ENCODE data around the gene TAF4B.
"Not testable (repeated sequence)": the region's sequence is repeated elsewhere in the genome, so short reads cannot be mapped to it uniquely, and the experiment has no call there.

The TAF4B gene

GRCh38 chr18:26255695-26256622 is 29.7 kb downstream of the TAF4B start:
- TF ChIP-seq CTCF (IDR thresholded peaks at IDR 0.05; ENCODE audit: extremely low read depth, missing control alignments) = no peak
- no peak for DNase-seq (ENCODE audit: low spot score)

GRCh38 chr18:26258711-26259110 is 32.5 kb downstream of the TAF4B start:
- DNase-seq (ENCODE audit: low spot score) = no peak
- TF ChIP-seq CTCF (IDR thresholded peaks at IDR 0.05; ENCODE audit: extremely low read depth, missing control alignments) = no peak

GRCh38 chr18:26259416-26259815 is 33.2 kb downstream of the TAF4B start:
- DNase-seq (ENCODE audit: low spot score) = not testable (repeated sequence)

- DNase-seq (ENCODE audit: low spot score) = no peak
- no peak for TF ChIP-seq CTCF (IDR thresholded peaks at IDR 0.05; ENCODE audit: extremely low read depth, missing control alignments)
Observed at GRCh38 chr18:26262156-26262555, 35.9 kb downstream of the TAF4B start.

- DNase-seq (ENCODE audit: low spot score) = no peak
- TF ChIP-seq CTCF (IDR thresholded peaks at IDR 0.05; ENCODE audit: extremely low read depth, missing control alignments) = no peak
Observed at GRCh38 chr18:26267357-26267930, 41.2 kb downstream of the TAF4B start.

GRCh38 chr18:26268454-26268853 is 42.2 kb downstream of the TAF4B start:
- TF ChIP-seq CTCF (IDR thresholded peaks at IDR 0.05; ENCODE audit: extremely low read depth, missing control alignments) = no peak
- no peak for DNase-seq (ENCODE audit: low spot score)

GRCh38 chr18:26271917-26272549 is 45.8 kb downstream of the TAF4B start:
- DNase-seq (ENCODE audit: low spot score) = no peak
- TF ChIP-seq CTCF (IDR thresholded peaks at IDR 0.05; ENCODE audit: extremely low read depth, missing control alignments) = no peak

Data from GM20000 (cell line).